HepG2 (cell line): ENCODE measurements around the gene GDF15. TPM values are rescaled to one million over a fixed set of nuclear protein-coding genes. Genes with fewer than 3 reads are reported as not detected.
A peak's percentile ranks its signal among the peaks of the same experiment; 100 is the strongest.

Experiments used
- ADNP ChIP-seq: sonication (generic); formaldehyde crosslinking; IDR thresholded peaks from 2 replicates; pipeline ENCODE4 v1.4.0; 2020; ENCODE audit warnings: missing genetic modification reagents
- FOXJ3 ChIP-seq: sonication (generic); formaldehyde crosslinking; IDR thresholded peaks from 2 replicates; pipeline ENCODE4 v1.4.0; 2020; ENCODE audit warnings: missing genetic modification reagents, mild to moderate bottlenecking, borderline replicate concordance
- HNRNPUL1 ChIP-seq: fragments of 200-400 bp; formaldehyde crosslinking; IDR thresholded peaks from 2 replicates; pipeline ENCODE4 v1.6.1; 2017; ENCODE audit warnings: low read depth, mild to moderate bottlenecking, low read length, moderate library complexity
- KMT2A ChIP-seq: sonication (generic); formaldehyde crosslinking; IDR thresholded peaks from 2 replicates; pipeline ENCODE4 v1.4.0; 2020; ENCODE audit warnings: missing genetic modification reagents
- MBD4 ChIP-seq: IDR thresholded peaks from 2 replicates; pipeline ENCODE4 v1.6.1; 2012; ENCODE audit warnings: low read length, inconsistent platforms, borderline replicate concordance
- NFRKB ChIP-seq: fragments of 450-650 bp; IDR thresholded peaks from 2 replicates; pipeline ENCODE4 v1.6.1; 2017
- SALL2 ChIP-seq: sonication (generic); formaldehyde crosslinking; IDR thresholded peaks from 2 replicates; pipeline ENCODE4 v1.8.1; 2023; ENCODE audit warnings: mild to moderate bottlenecking, missing genetic modification reagents, inconsistent platforms
- THAP11 ChIP-seq: IDR thresholded peaks from 2 replicates; pipeline ENCODE4 v1.6.1; 2016; ENCODE audit warnings: missing biosample characterization, missing genetic modification reagents
- ZFP41 ChIP-seq: sonication (generic); formaldehyde crosslinking; IDR thresholded peaks from 2 replicates; pipeline ENCODE4 v1.4.0; 2020; ENCODE audit warnings: mild to moderate bottlenecking, missing genetic modification reagents, borderline replicate concordance
- ZNF160 ChIP-seq: sonication (generic); formaldehyde crosslinking; IDR thresholded peaks from 2 replicates; pipeline ENCODE4 v1.8.0; 2022; ENCODE audit warnings: mild to moderate bottlenecking, inconsistent platforms, missing genetic modification reagents
- ZNF317 ChIP-seq: sonication (generic); formaldehyde crosslinking; IDR thresholded peaks from 2 replicates; pipeline ENCODE4 v1.5.0; 2020; ENCODE audit warnings: mild to moderate bottlenecking, missing genetic modification reagents
- ZNF329 ChIP-seq: sonication (generic); formaldehyde crosslinking; IDR thresholded peaks from 2 replicates; pipeline ENCODE4 v1.9.0; 2021; ENCODE audit warnings: low read depth, mild to moderate bottlenecking, missing genetic modification reagents
- ZNF501 ChIP-seq: sonication (generic); formaldehyde crosslinking; IDR thresholded peaks from 2 replicates; pipeline ENCODE4 v1.5.1; 2020; ENCODE audit warnings: mild to moderate bottlenecking, moderate library complexity, missing genetic modification reagents
- ZNF615 ChIP-seq: sonication (generic); formaldehyde crosslinking; IDR thresholded peaks from 2 replicates; pipeline ENCODE4 v1.5.0; 2020; ENCODE audit warnings: mild to moderate bottlenecking, missing genetic modification reagents, borderline replicate concordance
- polyA plus RNA-seq, 8 experiments: library from polyadenylated mRNA; depleted of rRNA in 3 of 8; stranded (reverse) in 7 of 8; unstranded in 1 of 8; fragments of >200 nt; fragmentation: Illumina TruSeq in 4 of 8; extraction: Trizol in 4 of 8; gene quantifications; 2 replicates each; pipeline versions ENCODE4 v1.2.1 to v1.2.3, GENCODE V29; 2011 to 2016; ENCODE audit warnings: low read depth in 4 of 8, missing spikeins in 1 of 8, mixed read lengths in 1 of 8; ENCODE audit not compliant: insufficient read depth in 1 of 8
- total RNA-seq, 5 experiments: library from RNA; depleted of rRNA; stranded (reverse); fragments of >200 nt; fragmentation: Illumina TruSeq; extraction: Trizol; gene quantifications; 2 replicates each; pipeline ENCODE4 v1.2.3, GENCODE V29; 2016; ENCODE audit warnings: low read depth in 1 of 5
- TF ChIP-seq, protein P1 (sequence below): sonication (generic); formaldehyde crosslinking; conservative IDR thresholded peaks from 2 replicates; pipeline ENCODE4 v1.8.0; 2022; ENCODE audit warnings: missing genetic modification reagents
- TF ChIP-seq, protein P2 (sequence below): sonication (generic); IDR thresholded peaks from 2 replicates; pipeline ENCODE4 v1.6.1; 2016; ENCODE audit warnings: low read depth, borderline replicate concordance
- TF ChIP-seq, protein P3 (sequence below): sonication (generic); formaldehyde crosslinking; IDR thresholded peaks from 2 replicates; pipeline ENCODE4 v1.4.0; 2020; ENCODE audit warnings: missing genetic modification reagents
- TF ChIP-seq, protein P4 (sequence below): IDR thresholded peaks from 2 replicates; pipeline ENCODE4 v1.6.1; 2016; ENCODE audit warnings: low read depth, borderline replicate concordance
- TF ChIP-seq, protein P5 (sequence below): sonication (generic); formaldehyde crosslinking; IDR thresholded peaks from 2 replicates; pipeline ENCODE4; 2020; ENCODE audit warnings: missing genetic modification reagents, mild to moderate bottlenecking, borderline replicate concordance
- TF ChIP-seq, protein P6 (sequence below): sonication (generic); formaldehyde crosslinking; IDR thresholded peaks from 2 replicates; pipeline ENCODE4 v1.4.0; 2020; ENCODE audit warnings: missing genetic modification reagents

The GDF15 gene
- total and polyA plus RNA-seq, 2 of the 13 experiments (the other 11 are each of a cell fraction or from before 2014, with no cell fraction given) = 146 to 422 TPM

DNA sequence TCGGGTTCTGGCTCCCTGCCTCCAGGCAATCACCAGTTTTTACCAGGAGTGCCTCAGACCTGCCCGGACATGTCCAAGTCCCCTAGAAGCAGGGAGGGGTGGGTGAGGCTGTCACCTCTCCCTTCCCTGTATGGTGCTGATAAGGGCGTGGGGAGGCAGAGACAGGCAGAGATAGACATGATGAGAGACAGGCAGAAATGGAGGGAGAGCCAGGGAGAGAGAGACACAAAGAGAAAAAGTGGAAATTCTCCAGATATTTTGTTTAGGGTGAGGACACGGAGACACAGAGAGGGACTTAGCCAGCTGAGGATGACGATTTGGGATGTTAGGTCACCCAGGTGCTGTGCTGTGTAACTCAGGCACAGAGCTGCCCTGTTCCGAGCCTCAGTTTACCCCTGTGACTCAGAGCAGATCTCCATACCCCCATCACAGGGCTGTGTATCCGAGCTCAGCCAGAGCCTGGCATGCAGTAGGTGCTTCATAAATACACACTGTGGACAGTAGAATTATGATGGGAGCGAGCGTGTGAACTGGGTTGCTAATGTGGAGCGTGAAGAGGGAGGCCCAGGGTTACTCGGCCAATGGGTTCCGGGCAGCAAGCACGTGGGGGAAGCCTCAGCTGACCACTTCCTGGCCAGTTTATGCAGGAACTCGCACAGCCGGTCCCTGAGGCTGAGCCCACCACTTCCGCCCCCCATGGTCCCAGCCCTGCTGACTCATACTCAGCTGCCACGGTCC is 11.9 kb upstream of the GDF15 start (continued):
- TF ChIP-seq KMT2A (CRISPR knock-in tag) (peak; percentile 11; the same call in 1 of the 2 replicates), ZNF317 (CRISPR knock-in tag) (peak; percentile 87; the same call in 1 of the 2 replicates), THAP11 (CRISPR knock-in tag) (peak; percentile 82), ZNF329 (CRISPR knock-in tag) (no peak), ADNP (peak; percentile 59; the same call in 1 of the 2 replicates), ZNF501 (CRISPR knock-in tag) (peak; percentile 67; the same call in 1 of the 2 replicates), ZNF160 (0 out of 2 replicates have a peak, but pooled peaks have one; percentile 44), ZFP41 (CRISPR knock-in tag) (no peak), ZNF615 (CRISPR knock-in tag) (no peak), FOXJ3 (CRISPR knock-in tag) (no peak), HNRNPUL1 (no peak), SALL2 (CRISPR knock-in tag) (peak; percentile 68), NFRKB (no peak), MBD4 (no peak)
- TF ChIP-seq, protein P1, sequence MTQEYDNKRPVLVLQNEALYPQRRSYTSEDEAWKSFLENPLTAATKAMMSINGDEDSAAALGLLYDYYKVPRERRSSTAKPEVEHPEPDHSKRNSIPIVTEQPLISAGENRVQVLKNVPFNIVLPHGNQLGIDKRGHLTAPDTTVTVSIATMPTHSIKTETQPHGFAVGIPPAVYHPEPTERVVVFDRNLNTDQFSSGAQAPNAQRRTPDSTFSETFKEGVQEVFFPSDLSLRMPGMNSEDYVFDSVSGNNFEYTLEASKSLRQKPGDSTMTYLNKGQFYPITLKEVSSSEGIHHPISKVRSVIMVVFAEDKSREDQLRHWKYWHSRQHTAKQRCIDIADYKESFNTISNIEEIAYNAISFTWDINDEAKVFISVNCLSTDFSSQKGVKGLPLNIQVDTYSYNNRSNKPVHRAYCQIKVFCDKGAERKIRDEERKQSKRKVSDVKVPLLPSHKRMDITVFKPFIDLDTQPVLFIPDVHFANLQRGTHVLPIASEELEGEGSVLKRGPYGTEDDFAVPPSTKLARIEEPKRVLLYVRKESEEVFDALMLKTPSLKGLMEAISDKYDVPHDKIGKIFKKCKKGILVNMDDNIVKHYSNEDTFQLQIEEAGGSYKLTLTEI (CRISPR knock-in tag) = no peak
- TF ChIP-seq, protein P2, sequence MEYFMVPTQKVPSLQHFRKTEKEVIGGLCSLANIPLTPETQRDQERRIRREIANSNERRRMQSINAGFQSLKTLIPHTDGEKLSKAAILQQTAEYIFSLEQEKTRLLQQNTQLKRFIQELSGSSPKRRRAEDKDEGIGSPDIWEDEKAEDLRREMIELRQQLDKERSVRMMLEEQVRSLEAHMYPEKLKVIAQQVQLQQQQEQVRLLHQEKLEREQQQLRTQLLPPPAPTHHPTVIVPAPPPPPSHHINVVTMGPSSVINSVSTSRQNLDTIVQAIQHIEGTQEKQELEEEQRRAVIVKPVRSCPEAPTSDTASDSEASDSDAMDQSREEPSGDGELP = peak; percentile 96
- TF ChIP-seq, protein P3, sequence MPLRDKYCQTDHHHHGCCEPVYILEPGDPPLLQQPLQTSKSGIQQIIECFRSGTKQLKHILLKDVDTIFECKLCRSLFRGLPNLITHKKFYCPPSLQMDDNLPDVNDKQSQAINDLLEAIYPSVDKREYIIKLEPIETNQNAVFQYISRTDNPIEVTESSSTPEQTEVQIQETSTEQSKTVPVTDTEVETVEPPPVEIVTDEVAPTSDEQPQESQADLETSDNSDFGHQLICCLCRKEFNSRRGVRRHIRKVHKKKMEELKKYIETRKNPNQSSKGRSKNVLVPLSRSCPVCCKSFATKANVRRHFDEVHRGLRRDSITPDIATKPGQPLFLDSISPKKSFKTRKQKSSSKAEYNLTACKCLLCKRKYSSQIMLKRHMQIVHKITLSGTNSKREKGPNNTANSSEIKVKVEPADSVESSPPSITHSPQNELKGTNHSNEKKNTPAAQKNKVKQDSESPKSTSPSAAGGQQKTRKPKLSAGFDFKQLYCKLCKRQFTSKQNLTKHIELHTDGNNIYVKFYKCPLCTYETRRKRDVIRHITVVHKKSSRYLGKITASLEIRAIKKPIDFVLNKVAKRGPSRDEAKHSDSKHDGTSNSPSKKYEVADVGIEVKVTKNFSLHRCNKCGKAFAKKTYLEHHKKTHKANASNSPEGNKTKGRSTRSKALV (CRISPR knock-in tag) = 0 out of 2 replicates have a peak, but pooled peaks have one; percentile 30
- TF ChIP-seq, protein P4, sequence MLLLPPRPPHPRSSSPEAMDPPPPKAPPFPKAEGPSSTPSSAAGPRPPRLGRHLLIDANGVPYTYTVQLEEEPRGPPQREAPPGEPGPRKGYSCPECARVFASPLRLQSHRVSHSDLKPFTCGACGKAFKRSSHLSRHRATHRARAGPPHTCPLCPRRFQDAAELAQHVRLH (CRISPR knock-in tag) = 0 out of 2 replicates have a peak, but pooled peaks have one; percentile 22
- TF ChIP-seq, protein P5, sequence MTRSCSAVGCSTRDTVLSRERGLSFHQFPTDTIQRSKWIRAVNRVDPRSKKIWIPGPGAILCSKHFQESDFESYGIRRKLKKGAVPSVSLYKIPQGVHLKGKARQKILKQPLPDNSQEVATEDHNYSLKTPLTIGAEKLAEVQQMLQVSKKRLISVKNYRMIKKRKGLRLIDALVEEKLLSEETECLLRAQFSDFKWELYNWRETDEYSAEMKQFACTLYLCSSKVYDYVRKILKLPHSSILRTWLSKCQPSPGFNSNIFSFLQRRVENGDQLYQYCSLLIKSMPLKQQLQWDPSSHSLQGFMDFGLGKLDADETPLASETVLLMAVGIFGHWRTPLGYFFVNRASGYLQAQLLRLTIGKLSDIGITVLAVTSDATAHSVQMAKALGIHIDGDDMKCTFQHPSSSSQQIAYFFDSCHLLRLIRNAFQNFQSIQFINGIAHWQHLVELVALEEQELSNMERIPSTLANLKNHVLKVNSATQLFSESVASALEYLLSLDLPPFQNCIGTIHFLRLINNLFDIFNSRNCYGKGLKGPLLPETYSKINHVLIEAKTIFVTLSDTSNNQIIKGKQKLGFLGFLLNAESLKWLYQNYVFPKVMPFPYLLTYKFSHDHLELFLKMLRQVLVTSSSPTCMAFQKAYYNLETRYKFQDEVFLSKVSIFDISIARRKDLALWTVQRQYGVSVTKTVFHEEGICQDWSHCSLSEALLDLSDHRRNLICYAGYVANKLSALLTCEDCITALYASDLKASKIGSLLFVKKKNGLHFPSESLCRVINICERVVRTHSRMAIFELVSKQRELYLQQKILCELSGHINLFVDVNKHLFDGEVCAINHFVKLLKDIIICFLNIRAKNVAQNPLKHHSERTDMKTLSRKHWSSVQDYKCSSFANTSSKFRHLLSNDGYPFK = no peak; the same call in 1 of the 2 replicates
- TF ChIP-seq, protein P6, sequence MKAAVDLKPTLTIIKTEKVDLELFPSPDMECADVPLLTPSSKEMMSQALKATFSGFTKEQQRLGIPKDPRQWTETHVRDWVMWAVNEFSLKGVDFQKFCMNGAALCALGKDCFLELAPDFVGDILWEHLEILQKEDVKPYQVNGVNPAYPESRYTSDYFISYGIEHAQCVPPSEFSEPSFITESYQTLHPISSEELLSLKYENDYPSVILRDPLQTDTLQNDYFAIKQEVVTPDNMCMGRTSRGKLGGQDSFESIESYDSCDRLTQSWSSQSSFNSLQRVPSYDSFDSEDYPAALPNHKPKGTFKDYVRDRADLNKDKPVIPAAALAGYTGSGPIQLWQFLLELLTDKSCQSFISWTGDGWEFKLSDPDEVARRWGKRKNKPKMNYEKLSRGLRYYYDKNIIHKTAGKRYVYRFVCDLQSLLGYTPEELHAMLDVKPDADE (CRISPR knock-in tag) = no peak
